Stimulated activated CD8-positive, alpha-beta memory T cell treated with anti-CD3 and anti-CD28 coated beads, Interleukin-15, amount 100 ng/mL, for 4 hours (primary cell): ENCODE measurements around the gene MICU1.

Experiments used
- DNase-seq, 2 donors: peaks; one replicate each; pipeline ENCODE4 v3.0.0-alpha.2; 2020; ENCODE audit warnings: low read depth in 2 of 2

MICU1 gene

DNA sequence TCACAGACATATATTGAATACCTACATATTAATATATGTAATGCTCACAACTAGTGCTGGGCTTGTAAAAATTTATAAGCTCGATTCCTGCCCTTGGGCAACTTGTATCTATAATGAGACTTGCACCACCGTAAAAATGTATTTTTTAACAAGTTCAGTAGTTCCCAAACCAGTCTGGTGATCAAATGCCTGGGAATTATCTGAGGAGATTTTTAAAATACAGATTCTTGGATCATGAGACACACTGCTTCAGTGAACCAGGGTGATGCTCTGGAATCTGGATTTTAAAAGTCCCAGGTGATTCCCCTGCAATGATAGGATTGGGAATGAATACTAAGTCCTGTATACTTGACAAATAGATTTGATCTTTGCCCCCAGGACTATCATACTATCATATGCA is 4.3 kb upstream of the MICU1 start:
- DNase-seq: no peak

GRCh38 chr10:72626444-72626754 is 520 bp upstream of the MICU1 start:
- DNase-seq: no peak

- DNase-seq: no peak
These were observed 637 bp downstream of the MICU1 start for GRCh38 chr10:72625276-72625607.

GRCh38 chr10:72622271-72622670 is 3.6 kb downstream of the MICU1 start:
- no peak for DNase-seq

DNA sequence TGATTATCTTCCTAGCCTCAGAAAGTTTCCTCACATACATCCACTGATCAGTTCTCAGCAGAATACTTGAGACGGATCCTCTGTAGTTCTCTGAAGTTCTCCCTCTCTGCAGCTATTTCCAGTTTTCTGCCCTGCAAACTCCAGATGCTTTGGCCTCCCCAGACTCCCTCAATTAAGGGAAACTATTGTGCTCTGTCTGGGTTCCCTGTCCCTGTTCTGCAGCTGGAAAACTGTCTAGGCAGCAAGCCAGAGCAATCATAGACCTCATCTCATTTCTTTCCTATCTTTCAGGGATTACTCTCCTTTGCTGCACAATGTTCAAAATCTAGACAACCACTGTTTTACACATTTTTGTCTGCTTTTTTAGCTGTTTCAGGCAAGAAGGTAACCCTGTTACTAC is 9.2 kb downstream of the MICU1 start:
- no peak for DNase-seq

- no peak for DNase-seq
These were observed 9.9 kb downstream of the MICU1 start for GRCh38 chr10:72615970-72616369.

DNA sequence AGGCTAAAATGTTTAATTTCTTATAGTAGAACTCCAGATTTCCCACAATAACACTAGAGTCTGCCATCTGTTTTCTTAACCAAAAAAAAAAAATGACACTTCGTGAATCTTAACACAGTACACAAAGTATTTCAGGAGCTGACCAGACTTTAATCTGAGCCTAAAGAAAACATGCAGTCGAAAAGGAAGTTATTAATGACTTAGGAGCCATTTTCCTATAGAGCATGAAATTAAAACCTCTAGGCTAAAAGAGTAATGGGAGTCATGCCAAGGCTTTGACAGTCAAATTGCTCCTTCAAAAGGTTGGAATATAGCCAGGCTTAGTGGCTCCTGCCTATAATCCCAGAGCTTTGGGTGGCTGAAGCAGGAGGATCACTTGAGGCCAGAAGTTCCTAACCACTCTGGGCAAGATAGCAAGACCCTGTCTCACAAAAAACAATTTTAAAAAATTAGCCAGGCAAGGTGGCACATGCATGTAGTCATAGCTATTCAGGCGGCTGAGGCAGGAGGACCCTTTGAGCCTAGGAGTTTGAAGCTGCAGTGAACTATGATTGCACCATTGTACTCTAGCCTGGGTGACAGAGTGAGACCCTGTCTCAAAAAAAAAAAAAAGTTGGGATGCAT is 13.6 kb downstream of the MICU1 start:
- no peak for DNase-seq

DNA sequence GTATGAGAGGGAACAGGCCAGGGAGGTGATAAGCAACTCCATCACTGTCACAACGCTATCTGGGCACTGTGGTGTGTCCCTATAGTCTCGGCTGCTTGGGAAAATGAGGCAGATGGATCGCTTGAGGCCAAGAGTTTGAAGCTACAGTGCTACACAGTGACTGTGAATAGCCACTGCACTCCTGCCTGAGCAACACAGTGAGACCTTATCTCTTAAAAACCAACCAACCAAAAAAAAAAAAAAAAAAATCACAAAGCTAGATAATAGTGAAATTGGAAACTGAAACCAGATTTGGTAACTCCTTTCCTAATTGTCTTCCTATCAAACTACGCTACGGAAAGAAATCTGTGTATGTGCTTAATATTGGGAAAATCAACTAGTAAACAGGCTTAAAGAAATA is 14.1 kb downstream of the MICU1 start:
- no peak for DNase-seq

DNA sequence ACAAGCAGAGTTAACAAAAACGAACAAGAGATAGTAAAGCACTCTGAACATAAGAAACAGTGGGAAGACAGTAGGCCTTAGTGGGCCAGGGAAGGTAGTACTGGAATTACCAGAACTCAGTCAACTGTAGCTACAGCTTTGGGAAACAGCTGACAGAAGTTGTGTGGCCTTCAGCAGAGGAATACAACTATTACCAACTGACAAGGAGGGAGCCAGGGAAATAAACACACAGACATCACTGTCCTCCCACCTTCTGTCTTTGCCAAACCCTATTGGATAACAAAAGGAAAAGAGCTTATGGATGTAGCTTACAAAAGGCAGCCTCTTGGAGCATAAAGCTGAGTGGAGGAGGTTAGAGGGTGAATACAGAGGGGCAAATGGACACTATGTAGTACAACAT is 15.4 kb downstream of the MICU1 start:
- no peak for DNase-seq

- DNase-seq: no peak
These were observed 20.8 kb downstream of the MICU1 start for GRCh38 chr10:72605122-72605521.

- no peak for DNase-seq
These were observed 24.7 kb downstream of the MICU1 start for GRCh38 chr10:72601144-72601543.

- no peak for DNase-seq
These were observed 26.8 kb downstream of the MICU1 start for GRCh38 chr10:72598769-72599701.

DNA sequence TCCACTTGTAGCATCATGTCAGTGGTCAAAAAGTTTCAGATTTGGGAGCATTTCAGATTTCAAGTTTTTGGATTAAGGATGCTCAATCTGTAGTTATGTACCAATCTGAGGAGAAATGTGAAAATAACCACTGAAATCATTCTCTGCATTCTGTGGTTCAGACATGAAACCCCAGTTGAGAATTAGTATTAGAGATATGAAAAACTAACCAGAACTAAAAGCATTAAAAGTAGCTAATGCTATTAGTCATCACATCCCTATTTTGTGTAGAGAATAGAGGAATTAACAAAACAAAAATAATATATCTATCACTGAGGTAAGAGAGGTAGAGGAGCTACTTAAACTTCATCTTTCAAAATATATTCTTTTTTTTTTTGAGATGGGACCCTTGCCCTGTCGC is 28.0 kb downstream of the MICU1 start:
- no peak for DNase-seq

DNA sequence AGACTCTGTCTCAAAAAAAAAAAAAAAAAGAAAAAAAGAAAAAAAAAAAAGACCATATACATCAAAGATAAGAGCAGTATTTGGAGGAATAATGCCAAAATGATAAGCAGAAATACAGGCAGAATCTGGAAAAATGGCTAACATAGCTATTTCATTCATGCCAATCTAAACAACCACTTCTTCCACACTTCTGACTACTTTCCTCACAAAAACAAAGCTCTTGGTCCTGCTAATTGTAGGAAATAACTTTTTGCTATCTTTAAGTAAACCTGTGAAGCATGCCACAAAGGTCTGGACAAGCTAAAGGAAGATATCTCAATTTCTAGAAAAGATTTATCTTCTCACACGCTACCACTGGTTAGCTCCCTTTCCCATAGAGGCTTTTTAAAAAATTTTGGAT is 30.4 kb downstream of the MICU1 start:
- DNase-seq: no peak

- no peak for DNase-seq
These were observed 31.9 kb downstream of the MICU1 start for GRCh38 chr10:72593963-72594362.

- DNase-seq: no peak
These were observed 37.6 kb downstream of the MICU1 start for GRCh38 chr10:72588266-72588665.

DNA sequence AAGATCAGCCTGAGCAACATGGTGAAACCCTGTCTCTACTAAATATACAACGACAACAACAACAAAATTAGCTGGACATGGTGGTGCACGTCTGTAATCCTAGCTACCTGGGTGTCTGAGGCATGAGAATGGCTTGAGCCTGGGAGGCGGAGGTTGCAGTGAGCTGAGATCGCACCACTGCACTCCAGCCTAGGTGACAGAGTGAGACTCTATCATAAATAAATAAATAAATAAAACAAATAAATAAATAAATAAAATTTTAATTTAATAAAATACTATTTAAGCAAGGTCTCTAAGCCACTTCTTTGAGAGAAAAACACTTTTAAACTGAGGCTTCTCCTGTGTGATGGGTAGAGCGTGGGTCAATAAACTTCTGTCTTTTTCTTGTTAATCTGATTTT is 38.3 kb downstream of the MICU1 start:
- DNase-seq: no peak

DNA sequence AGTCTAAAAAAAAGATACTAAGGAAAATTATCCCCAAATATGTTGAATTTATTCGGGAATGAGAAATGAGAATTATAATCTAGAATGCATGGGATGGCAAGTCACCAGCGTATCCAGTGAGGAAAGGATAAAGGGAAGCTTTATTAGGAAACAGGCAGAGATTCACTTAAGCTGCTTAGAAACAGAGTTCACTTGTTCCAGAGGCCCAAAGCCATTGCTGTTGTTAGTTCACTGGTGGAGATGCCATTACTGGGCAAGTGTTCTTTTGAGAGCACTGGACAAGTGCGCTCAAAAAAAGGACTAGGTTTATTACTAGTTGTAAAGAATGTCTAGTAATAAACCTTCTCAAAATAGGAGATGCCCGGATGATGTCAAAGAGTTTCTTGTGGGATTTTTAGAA is 51.2 kb downstream of the MICU1 start:
- DNase-seq: no peak

GRCh38 chr10:72573079-72573478 is 52.8 kb downstream of the MICU1 start:
- DNase-seq: no peak

DNA sequence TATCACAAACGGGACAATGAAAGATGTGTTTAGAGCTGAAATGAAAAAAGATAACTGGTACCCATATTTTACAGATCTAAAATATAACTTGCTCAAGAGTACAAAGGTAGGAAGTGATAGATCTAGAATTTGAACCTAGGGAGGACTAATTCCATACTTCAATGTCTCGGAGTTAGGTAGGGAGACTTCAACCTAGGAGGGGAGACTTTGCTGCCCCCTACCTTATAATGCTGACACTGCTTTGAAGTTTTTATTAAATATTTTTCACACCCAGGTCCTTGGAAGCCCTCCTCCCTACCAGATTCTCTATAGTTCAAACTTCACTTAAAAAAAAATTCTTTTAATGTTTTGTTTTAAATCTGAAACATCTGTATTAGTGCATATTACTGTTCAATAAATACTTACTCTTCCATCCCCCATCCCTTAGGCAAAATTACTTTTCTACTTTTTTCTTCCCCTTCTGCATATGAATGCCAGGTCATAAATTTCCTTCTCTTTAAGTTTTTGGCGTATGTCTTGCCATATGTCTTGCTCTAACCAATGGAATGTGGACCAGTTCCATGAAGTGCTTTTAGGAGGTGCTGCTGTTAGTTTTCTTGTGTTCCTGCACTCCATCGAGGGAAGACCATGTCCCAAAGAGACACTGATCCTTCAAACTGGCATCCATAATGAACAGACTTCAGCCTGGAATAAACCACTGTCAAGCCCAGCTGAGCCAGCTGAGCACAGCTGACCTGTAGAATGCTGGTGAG is 57.8 kb downstream of the MICU1 start:
- DNase-seq: no peak

- DNase-seq: no peak
These were observed 58.5 kb downstream of the MICU1 start for GRCh38 chr10:72567421-72567820.

DNA sequence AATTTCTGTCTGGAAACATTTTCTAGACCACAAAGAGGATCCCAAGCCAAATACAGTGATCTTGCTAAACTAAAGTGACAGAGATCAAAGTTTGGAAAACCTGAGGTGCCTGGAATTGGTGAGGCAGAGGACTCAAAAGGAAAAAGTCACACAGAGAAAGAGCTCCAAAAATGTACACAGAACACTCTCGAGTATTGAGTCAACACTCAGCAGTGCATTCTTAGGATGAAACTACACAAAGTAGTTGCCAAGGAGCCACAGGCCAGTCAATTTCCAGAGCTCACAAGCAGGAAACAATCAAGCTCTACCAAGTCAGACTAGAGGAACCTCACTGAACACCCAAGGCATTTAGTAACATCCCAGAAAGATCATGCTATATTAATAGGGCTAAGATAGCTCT is 61.3 kb downstream of the MICU1 start:
- no peak for DNase-seq

GRCh38 chr10:72563327-72563932 is 62.4 kb downstream of the MICU1 start:
- no peak for DNase-seq
